HepG2 (cell line): Measurements from ENCODE around the gene TBC1D4. TPM values are rescaled to one million over a fixed set of nuclear protein-coding genes. Genes with fewer than 3 reads are reported as not detected.

Experiments used
- ATAC-seq: fragments of 200-7000 bp; cut with Tn5 transposase; 3 replicates; pipeline ENCODE4 v1.9.1; 2020; ENCODE audit warnings: mild to moderate bottlenecking, moderate library complexity
- BruUV-seq: library from RNA; stranded (reverse); fragments of 400-500 nt; replicated peaks from 2 replicates; lab custom pipeline; 2021; lab: Mats Ljungman, UMichigan
- CTCF ChIA-PET: fragments of 300-600 bp; formaldehyde crosslinking; extraction: SDS; loops from one replicate; lab custom pipeline; 2021; ENCODE audit warnings: low total read pairs, inconsistent platforms, low intra/inter-chr PET ratio; lab: Yijun Ruan, JAX
- POLR2A ChIA-PET: fragments of 350-600 bp; sonication (Branson Sonifier 250); formaldehyde crosslinking; loops from one replicate; lab custom pipeline; 2020; ENCODE audit warnings: antibody characterized with exemption, inconsistent platforms; lab: Yijun Ruan, JAX
- DNase-seq: peaks from one replicate; pipeline ENCODE4 v3.0.0-alpha.2; 2015; ENCODE audit warnings: low spot score
- FAIRE-seq: peaks from 3 replicates; lab custom pipeline; 2011; peaks lifted over from hg19 to GRCh38; lab: Jason Lieb, UNC
- H2AFZ ChIP-seq: one replicate; pipeline ENCODE4 v1.6.1; 2011; ENCODE audit warnings: low read length, inconsistent platforms
- H3K27ac ChIP-seq: fragments of 300-600 bp; 3 replicates; pipeline ENCODE4 v1.8.0; 2011; ENCODE audit warnings: mixed run types, mild to moderate bottlenecking, mixed read lengths, low read length, inconsistent platforms; ENCODE audit not compliant: insufficient read depth; ENCODE audit errors: extremely low read length
- H3K27me3 ChIP-seq, 2 experiments: fragments of 200-600 bp in 1 of 2; 2 replicates in 1 of 2; 3 replicates in 1 of 2; pipeline versions ENCODE4 v1.6.0 to v1.8.0; 2011; ENCODE audit warnings: low read length in 2 of 2, mild to moderate bottlenecking in 2 of 2, moderate library complexity in 2 of 2, inconsistent platforms in 1 of 2; ENCODE audit not compliant: insufficient read depth in 2 of 2, control insufficient read depth in 1 of 2
- H3K36me3 ChIP-seq, 2 experiments: fragments of 200-600 bp in 1 of 2; replicated peaks in 1 of 2; 2 replicates in 1 of 2; 3 replicates in 1 of 2; pipeline versions ENCODE4 v1.5.1 to v1.8.0; 2011; ENCODE audit warnings: low read length in 2 of 2, inconsistent platforms in 1 of 2; ENCODE audit not compliant: insufficient read depth in 2 of 2, control insufficient read depth in 1 of 2
- H3K4me1 ChIP-seq: 2 replicates; pipeline ENCODE4 v1.5.1; 2012; ENCODE audit warnings: low read length, inconsistent platforms; ENCODE audit not compliant: insufficient read depth
- H3K4me2 ChIP-seq: 2 replicates; pipeline ENCODE4 v1.6.0; 2011; ENCODE audit warnings: low read depth, low read length, inconsistent platforms
- H3K4me3 ChIP-seq, 3 experiments: fragments of 200-600 bp in 1 of 3; sonication (generic), shearing (Covaris generic) in 1 of 3; replicated peaks in 1 of 3; 2 replicates each; pipeline ENCODE4 v1.5.1; 2011 to 2016; ENCODE audit warnings: low read length in 3 of 3, inconsistent platforms in 2 of 3, low read depth in 2 of 3, mild to moderate bottlenecking in 2 of 3, control low read depth in 1 of 3, mixed read lengths in 1 of 3; ENCODE audit not compliant: insufficient read depth in 1 of 3
- H3K79me2 ChIP-seq: one replicate; pipeline ENCODE4 v1.6.1; 2011; ENCODE audit warnings: low read length, inconsistent platforms; ENCODE audit not compliant: insufficient read depth
- H3K9ac ChIP-seq: 2 replicates; pipeline ENCODE4 v1.6.0; 2011; ENCODE audit warnings: mild to moderate bottlenecking, low read depth, low read length, inconsistent platforms; ENCODE audit not compliant: insufficient read depth
- H3K9me3 ChIP-seq: 2 replicates; pipeline ENCODE4 v1.5.1; 2012; ENCODE audit warnings: mild to moderate bottlenecking, low read length
- H4K20me1 ChIP-seq: 2 replicates; pipeline ENCODE4 v1.6.0; 2011; ENCODE audit warnings: inconsistent platforms, mild to moderate bottlenecking, low read length, moderate library complexity; ENCODE audit not compliant: insufficient read depth
- DNMT3B ChIP-seq: conservative IDR thresholded peaks from 2 replicates; pipeline ENCODE4 v1.6.1; 2016; ENCODE audit warnings: missing biosample characterization, control low read depth
- FOXP4 ChIP-seq: sonication (generic); formaldehyde crosslinking; IDR thresholded peaks from 2 replicates; pipeline ENCODE4 v1.4.0; 2020; ENCODE audit warnings: missing genetic modification reagents
- GTF2F1 ChIP-seq: fragments of 150-350 bp; IDR thresholded peaks from 2 replicates; pipeline ENCODE4 v1.6.1; 2014; ENCODE audit warnings: low read length
- HMG20A ChIP-seq: IDR thresholded peaks from 2 replicates; pipeline ENCODE4 v1.6.1; 2016; ENCODE audit warnings: borderline replicate concordance
- KAT8 ChIP-seq: IDR thresholded peaks from 2 replicates; pipeline ENCODE4 v1.6.1; 2016; ENCODE audit warnings: missing genetic modification reagents, missing compliant biosample characterization
- PAX8 ChIP-seq: sonication (generic); formaldehyde crosslinking; IDR thresholded peaks from 2 replicates; pipeline ENCODE4 v1.8.0; 2022; ENCODE audit warnings: mild to moderate bottlenecking, missing genetic modification reagents, borderline replicate concordance
- RORA ChIP-seq: sonication (generic); formaldehyde crosslinking; IDR thresholded peaks from 2 replicates; pipeline ENCODE4 v1.5.0; 2020; ENCODE audit warnings: mild to moderate bottlenecking, missing genetic modification reagents, moderate library complexity
- THRA ChIP-seq: sonication (generic); formaldehyde crosslinking; IDR thresholded peaks from 2 replicates; pipeline ENCODE4 v1.4.0; 2020; ENCODE audit warnings: missing genetic modification reagents, borderline replicate concordance
- ZBED4 ChIP-seq: sonication (generic); formaldehyde crosslinking; IDR thresholded peaks from 2 replicates; pipeline ENCODE4 v1.4.0; 2020; ENCODE audit warnings: missing genetic modification reagents, borderline replicate concordance
- ZBTB1 ChIP-seq: sonication (generic); formaldehyde crosslinking; IDR thresholded peaks from 2 replicates; pipeline ENCODE4 v1.4.0; 2020; ENCODE audit warnings: missing genetic modification reagents, borderline replicate concordance
- ZGPAT ChIP-seq: IDR thresholded peaks from 2 replicates; pipeline ENCODE4 v1.6.1; 2016; ENCODE audit warnings: mild to moderate bottlenecking
- ZNF446 ChIP-seq: sonication (generic); formaldehyde crosslinking; IDR thresholded peaks from 2 replicates; pipeline ENCODE4 v1.5.0; 2020; ENCODE audit warnings: mild to moderate bottlenecking, missing genetic modification reagents
- ZNF672 ChIP-seq: sonication (generic); formaldehyde crosslinking; IDR thresholded peaks from 2 replicates; pipeline ENCODE4 v1.8.1; 2022; ENCODE audit warnings: missing genetic modification reagents
- WGBS: methylation state at CpG from one replicate; pipeline ENCODE4 v1.1.6; 2017; ENCODE audit warnings: low lambda C conversion rate; 5-methylcytosine and 5-hydroxymethylcytosine counted together
- in situ Hi-C: cut with HindIII; loops from 2 replicates; pipeline ENCODE4 v1.10.0; 2017; ENCODE audit warnings: low pct_unique_long_range_greater_than_20kb; ENCODE audit not compliant: extremely low pct_ligation_motif_present
- intact Hi-C: fragments of 100-400 bp; cut with micrococcal nuclease; formaldehyde crosslinking; loops from one replicate; pipeline ENCODE4 v1.10.0; 2022; ENCODE audit not compliant: unreplicated experiment
- polyA plus RNA-seq, 8 experiments: library from polyadenylated mRNA; depleted of rRNA in 3 of 8; stranded (reverse) in 7 of 8; unstranded in 1 of 8; fragments of >200 nt; fragmentation: Illumina TruSeq in 4 of 8; extraction: Trizol in 4 of 8; gene quantifications; 2 replicates each; pipeline versions ENCODE4 v1.2.1 to v1.2.3, GENCODE V29; 2011 to 2016; ENCODE audit warnings: low read depth in 4 of 8, missing spikeins in 1 of 8, mixed read lengths in 1 of 8; ENCODE audit not compliant: insufficient read depth in 1 of 8
- total RNA-seq, 5 experiments: library from RNA; depleted of rRNA; stranded (reverse); fragments of >200 nt; fragmentation: Illumina TruSeq; extraction: Trizol; gene quantifications; 2 replicates each; pipeline ENCODE4 v1.2.3, GENCODE V29; 2016; ENCODE audit warnings: low read depth in 1 of 5

Gene TBC1D4
- total and polyA plus RNA-seq, 2 of the 13 experiments (the other 11 are each of a cell fraction or from before 2014, with no cell fraction given): 35.9 to 64.4 TPM

GRCh38 chr13:75395901-75396300 is 86.1 kb downstream of the TBC1D4 start:
- FAIRE-seq: no peak
- BruUV-seq: no TSS peak
- in situ Hi-C loops (no loop called here), intact Hi-C loops (no loop called here)
- Histone ChIP-seq H3K27me3 (no peaks in the 10 kb centered on the region), H3K4me3 (no peak overlapping the region), H3K4me1 (peaks cover 62% of the 10 kb centered on the region), H3K9ac (no peak overlapping the region), H3K27ac (no peak overlapping the region), H4K20me1 (peaks cover 14% of the 10 kb centered on the region; the same call in 1 of the 2 replicates), H3K79me2 (peaks cover 94% of the 10 kb centered on the region), H2AFZ (no peak overlapping the region), H3K9me3 (0 out of 2 replicates have a peak, but pooled peaks cover 4% of the 10 kb centered on the region), H3K36me3 (no peaks in the 10 kb centered on the region), H3K4me2 (no peak overlapping the region)
- TF ChIP-seq DNMT3B (no peak), THRA (CRISPR knock-in tag) (no peak), PAX8 (no peak), GTF2F1 (no peak), ZBTB1 (no peak), KAT8 (no peak), ZGPAT (CRISPR knock-in tag) (no peak), HMG20A (no peak), ZBED4 (no peak), RORA (CRISPR knock-in tag) (no peak), ZNF446 (CRISPR knock-in tag) (no peak), FOXP4 (CRISPR knock-in tag) (no peak), ZNF672 (CRISPR knock-in tag) (no peak)
- ChIA-PET CTCF (no interaction called here), POLR2A (no interaction called here)
- WGBS: 97% methylated on average over 4 of the region's 4 CpGs
- ATAC-seq: no peak
- DNase-seq: no peak
